ENCODE results near the gene PKN1. TPM values are rescaled to one million over a fixed set of nuclear protein-coding genes. Genes with fewer than 3 reads are reported as not detected.

The PKN1 gene
- total and polyA plus RNA-seq, 3 donors from 2014 or later: 116 to 259 (median 204) TPM

DNA sequence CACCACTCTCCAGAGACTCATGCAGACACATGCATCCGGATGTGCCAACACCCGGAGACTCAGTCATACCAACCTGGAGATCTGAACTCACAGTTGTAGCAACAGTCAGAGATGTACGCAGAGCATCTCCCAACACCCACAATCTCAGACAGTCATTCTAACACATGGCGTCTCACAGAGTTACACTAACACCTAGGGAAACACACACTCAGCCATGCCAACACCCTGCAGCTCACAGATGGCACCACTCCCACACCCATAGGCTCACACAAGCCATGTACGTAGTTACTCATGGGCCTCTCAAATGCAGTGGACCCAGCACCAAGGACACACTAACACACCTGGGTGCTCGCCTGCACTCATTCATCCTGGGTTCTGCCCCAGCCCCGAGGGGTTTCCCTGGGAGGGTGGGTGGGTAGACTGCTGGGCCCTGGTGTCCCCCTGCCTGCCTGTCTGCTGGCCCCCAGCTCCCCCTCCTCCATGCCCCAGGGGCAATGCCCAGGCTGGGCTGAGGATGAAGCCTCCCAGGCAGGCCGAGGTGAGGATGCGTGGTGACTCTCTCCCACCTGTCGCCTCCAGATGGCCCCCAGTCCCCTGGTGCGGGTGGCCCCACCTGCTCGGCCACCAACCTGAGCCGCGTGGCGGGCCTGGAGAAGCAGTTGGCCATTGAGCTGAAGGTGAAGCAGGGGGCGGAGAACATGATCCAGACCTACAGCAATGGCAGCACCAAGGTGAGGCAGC is 10.0 kb downstream of the PKN1 start:
- no peak overlapping the region for H3K27ac ChIP-seq
- H3K4me3 ChIP-seq: no peak overlapping the region
- no peaks in the 10 kb centered on the region for H3K9me3 ChIP-seq
- intact Hi-C loops (cut with DNase I; ENCODE audit: low total_unique reads): no loop called here
- WGBS, 2 donors: 85 to 97% methylated on average over 8 to 16 of the region's 16 CpGs
- H3K27me3 ChIP-seq: no peaks in the 10 kb centered on the region
- H3K4me1 ChIP-seq: peaks cover 12% of the 10 kb centered on the region
- no peak for TF ChIP-seq CTCF (IDR thresholded peaks at IDR 0.05)
- TF ChIP-seq POLR2A (IDR thresholded peaks at IDR 0.05): no peak
- no peaks in the 10 kb centered on the region for H3K36me3 ChIP-seq (ENCODE audit: low read depth, missing control alignments)
- no peak for DNase-seq

DNA sequence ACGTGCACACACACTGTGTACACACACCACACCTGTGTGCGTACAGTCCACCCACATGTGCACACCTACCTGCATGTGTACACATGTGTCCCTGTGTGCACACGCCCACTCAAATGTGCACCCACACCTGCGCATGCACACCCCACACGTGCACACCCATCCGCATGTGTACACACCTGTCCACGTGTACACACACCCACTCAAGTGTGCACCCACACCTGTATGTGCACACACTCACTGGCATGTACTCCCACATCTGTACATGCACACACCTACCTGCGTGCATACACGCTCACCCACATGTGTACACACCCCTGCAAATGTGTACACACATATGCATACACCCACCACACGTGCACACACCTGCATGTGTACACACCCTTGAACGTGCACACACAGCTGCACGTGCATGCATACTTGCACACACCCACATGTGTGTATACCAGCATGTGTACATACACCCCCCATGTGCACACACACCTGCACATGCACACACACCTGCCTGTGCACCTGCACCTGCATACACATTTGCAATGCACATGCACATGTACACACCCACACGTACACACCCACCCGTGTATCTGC is 10.6 kb downstream of the PKN1 start:
- intact Hi-C loops (cut with DNase I; ENCODE audit: low total_unique reads): no loop called here
- WGBS, 2 donors: 89 to 91% methylated on average over 13 to 14 of the region's 14 CpGs
- H3K4me1 ChIP-seq: peaks cover 9% of the 10 kb centered on the region
- H3K27me3 ChIP-seq: no peaks in the 10 kb centered on the region
- no peak for DNase-seq
- no peak overlapping the region for H3K4me3 ChIP-seq
- H3K27ac ChIP-seq: no peak overlapping the region
- H3K36me3 ChIP-seq (ENCODE audit: low read depth, missing control alignments): no peaks in the 10 kb centered on the region
- TF ChIP-seq POLR2A (IDR thresholded peaks at IDR 0.05) (no peak), CTCF (IDR thresholded peaks at IDR 0.05) (no peak)
- H3K9me3 ChIP-seq: no peaks in the 10 kb centered on the region

DNA sequence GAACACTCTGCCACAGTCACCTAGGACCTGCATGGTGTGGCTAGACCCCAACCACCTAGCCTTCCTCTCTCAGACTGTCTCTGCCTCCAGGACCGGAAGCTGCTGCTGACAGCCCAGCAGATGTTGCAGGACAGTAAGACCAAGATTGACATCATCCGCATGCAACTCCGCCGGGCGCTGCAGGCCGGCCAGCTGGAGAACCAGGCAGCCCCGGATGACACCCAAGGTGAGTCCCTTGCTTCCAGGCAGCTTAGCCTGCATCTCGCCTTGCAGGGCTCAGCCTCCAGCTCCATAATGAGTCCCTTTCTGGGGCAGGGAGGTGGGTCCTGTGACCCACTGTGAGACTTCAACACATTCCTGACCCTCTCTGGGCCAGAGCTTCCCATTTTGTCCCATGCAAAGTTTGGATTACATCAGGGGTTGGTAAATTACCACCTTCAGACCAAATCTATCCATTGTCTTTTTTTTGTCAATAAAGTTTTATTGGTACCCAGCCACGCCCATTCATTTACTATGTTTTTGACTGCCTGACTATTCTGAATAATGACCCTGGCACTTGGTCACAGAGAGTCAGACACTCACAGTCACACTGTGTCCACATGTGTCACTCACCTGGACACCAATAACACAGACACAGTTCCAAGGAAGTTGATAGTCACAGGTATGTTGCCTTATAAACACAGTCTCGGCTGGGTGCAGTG is 13.4 kb downstream of the PKN1 start:
- H3K27ac ChIP-seq: no peak overlapping the region
- DNase-seq: no peak
- no peaks in the 10 kb centered on the region for H3K4me1 ChIP-seq
- TF ChIP-seq CTCF (IDR thresholded peaks at IDR 0.05): no peak
- no peak for TF ChIP-seq POLR2A (IDR thresholded peaks at IDR 0.05)
- H3K9me3 ChIP-seq: no peaks in the 10 kb centered on the region
- no peaks in the 10 kb centered on the region for H3K36me3 ChIP-seq (ENCODE audit: low read depth, missing control alignments)
- intact Hi-C loops (cut with DNase I; ENCODE audit: low total_unique reads): no loop called here
- WGBS, 2 donors: 96 to 97% methylated on average over 4 to 10 of the region's 10 CpGs
- no peak overlapping the region for H3K4me3 ChIP-seq
- H3K27me3 ChIP-seq: no peaks in the 10 kb centered on the region

GRCh38 chr19:14449321-14449720 is 16.2 kb downstream of the PKN1 start:
- no peaks in the 10 kb centered on the region for H3K36me3 ChIP-seq (ENCODE audit: low read depth, missing control alignments)
- intact Hi-C loops (cut with DNase I; ENCODE audit: low total_unique reads): no loop called here
- TF ChIP-seq POLR2A (IDR thresholded peaks at IDR 0.05): no peak
- TF ChIP-seq CTCF (IDR thresholded peaks at IDR 0.05): no peak
- no peaks in the 10 kb centered on the region for H3K27me3 ChIP-seq
- 94 to 95% methylated on average over 6 of the region's 6 CpGs for WGBS, 2 donors
- H3K4me1 ChIP-seq: no peaks in the 10 kb centered on the region
- no peak for DNase-seq
- no peaks in the 10 kb centered on the region for H3K9me3 ChIP-seq
- H3K27ac ChIP-seq: no peak overlapping the region
- no peak overlapping the region for H3K4me3 ChIP-seq
